ENCODE data around the gene SLC24A5.

The SLC24A5 gene

DNA sequence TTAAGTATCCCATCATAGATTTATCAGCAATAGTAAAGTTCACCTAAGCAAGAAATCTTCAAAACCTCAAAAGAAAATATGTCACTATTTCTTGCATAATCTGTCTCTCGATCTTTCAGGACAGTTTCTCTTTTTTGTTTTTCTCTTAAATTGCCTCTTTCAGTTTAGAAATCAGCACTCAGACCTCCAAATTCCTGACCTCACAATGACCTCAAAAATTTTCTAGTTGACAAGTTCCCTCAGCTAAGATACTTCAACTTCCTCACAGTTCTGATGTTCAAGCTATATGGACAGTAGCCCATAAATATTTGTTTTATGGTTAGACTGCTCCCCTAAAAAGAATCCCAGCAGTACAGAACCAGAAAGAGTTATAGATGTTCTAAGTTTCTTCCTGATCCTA, 24.1 kb downstream of the SLC24A5 start:
- DNase-seq (ENCODE audit: extremely low spot score): no peak
- no peak for TF ChIP-seq FOXA1 (IDR thresholded peaks at IDR 0.05)
- TF ChIP-seq SP1 (IDR thresholded peaks at IDR 0.05): no peak
- no peak for TF ChIP-seq ZNF384 (IDR thresholded peaks at IDR 0.05)
- TF ChIP-seq FOXK2 (IDR thresholded peaks at IDR 0.05): no peak
- TF ChIP-seq L3MBTL2 (conservative IDR thresholded peaks at IDR 0.05): no peak
- no peak for TF ChIP-seq NFRKB (IDR thresholded peaks at IDR 0.05)
- TF ChIP-seq ELF4 (IDR thresholded peaks at IDR 0.05): no peak
- TF ChIP-seq FOXM1 (IDR thresholded peaks at IDR 0.05; ENCODE audit: borderline replicate concordance): no peak
- no peak for TF ChIP-seq PKNOX1 (IDR thresholded peaks at IDR 0.05)
- TF ChIP-seq LEF1 (IDR thresholded peaks at IDR 0.05; ENCODE audit: borderline replicate concordance): no peak
- TF ChIP-seq HDGF (IDR thresholded peaks at IDR 0.05; ENCODE audit: borderline replicate concordance): no peak
- TF ChIP-seq TARDBP (IDR thresholded peaks at IDR 0.05): no peak
- POLR2A ChIA-PET: no interaction called here
- CTCF ChIA-PET: no interaction called here

- ChIA-PET POLR2A (no interaction called here), CTCF (no interaction called here)
- TF ChIP-seq PKNOX1 (IDR thresholded peaks at IDR 0.05): no peak
- TF ChIP-seq CTBP1 (IDR thresholded peaks at IDR 0.05; ENCODE audit: borderline replicate concordance): no peak
- TF ChIP-seq FOXK2 (IDR thresholded peaks at IDR 0.05): no peak
- no peak for TF ChIP-seq BHLHE40 (IDR thresholded peaks at IDR 0.05; ENCODE audit: borderline replicate concordance)
- no peak for TF ChIP-seq ARNT (IDR thresholded peaks at IDR 0.05)
- TF ChIP-seq ELF4 (IDR thresholded peaks at IDR 0.05): no peak
- no peak for TF ChIP-seq NFRKB (IDR thresholded peaks at IDR 0.05)
- TF ChIP-seq TARDBP (IDR thresholded peaks at IDR 0.05): no peak
- no peak for TF ChIP-seq SP1 (IDR thresholded peaks at IDR 0.05)
- TF ChIP-seq FOXM1 (IDR thresholded peaks at IDR 0.05; ENCODE audit: borderline replicate concordance): no peak
- no peak for TF ChIP-seq LEF1 (IDR thresholded peaks at IDR 0.05; ENCODE audit: borderline replicate concordance)
- no peak for TF ChIP-seq ZNF384 (IDR thresholded peaks at IDR 0.05)
- TF ChIP-seq HDGF (IDR thresholded peaks at IDR 0.05; ENCODE audit: borderline replicate concordance): no peak
- no peak for DNase-seq (ENCODE audit: extremely low spot score)
Observed at GRCh38 chr15:48145923-48146322, 25.1 kb downstream of the SLC24A5 start.

- DNase-seq (ENCODE audit: extremely low spot score): no peak
- ChIA-PET POLR2A (no interaction called here), CTCF (no interaction called here)
- TF ChIP-seq FOXM1 (IDR thresholded peaks at IDR 0.05; ENCODE audit: borderline replicate concordance): no peak
- TF ChIP-seq HDGF (IDR thresholded peaks at IDR 0.05; ENCODE audit: borderline replicate concordance): no peak
- no peak for TF ChIP-seq BHLHE40 (IDR thresholded peaks at IDR 0.05; ENCODE audit: borderline replicate concordance)
- TF ChIP-seq CTBP1 (IDR thresholded peaks at IDR 0.05; ENCODE audit: borderline replicate concordance): no peak
- TF ChIP-seq NFRKB (IDR thresholded peaks at IDR 0.05): no peak
- no peak for TF ChIP-seq TARDBP (IDR thresholded peaks at IDR 0.05)
Observed at GRCh38 chr15:48147358-48147757, 26.6 kb downstream of the SLC24A5 start.

- POLR2A ChIA-PET: no interaction called here
- no peak for DNase-seq (ENCODE audit: extremely low spot score)
- TF ChIP-seq NFRKB (IDR thresholded peaks at IDR 0.05) (no peak), TARDBP (IDR thresholded peaks at IDR 0.05) (no peak), L3MBTL2 (conservative IDR thresholded peaks at IDR 0.05) (no peak), ELF4 (IDR thresholded peaks at IDR 0.05) (no peak), LEF1 (IDR thresholded peaks at IDR 0.05; ENCODE audit: borderline replicate concordance) (no peak), SUZ12 (IDR thresholded peaks at IDR 0.05) (no peak), PKNOX1 (IDR thresholded peaks at IDR 0.05) (no peak), FOXM1 (IDR thresholded peaks at IDR 0.05; ENCODE audit: borderline replicate concordance) (no peak), SP1 (IDR thresholded peaks at IDR 0.05) (no peak), FOXA1 (IDR thresholded peaks at IDR 0.05) (no peak), BHLHE40 (IDR thresholded peaks at IDR 0.05; ENCODE audit: borderline replicate concordance) (no peak), HDGF (IDR thresholded peaks at IDR 0.05; ENCODE audit: borderline replicate concordance) (no peak), ARNT (IDR thresholded peaks at IDR 0.05) (no peak)
- CTCF ChIA-PET: no interaction called here
Observed at GRCh38 chr15:48149858-48150257, 29.1 kb downstream of the SLC24A5 start.

DNA sequence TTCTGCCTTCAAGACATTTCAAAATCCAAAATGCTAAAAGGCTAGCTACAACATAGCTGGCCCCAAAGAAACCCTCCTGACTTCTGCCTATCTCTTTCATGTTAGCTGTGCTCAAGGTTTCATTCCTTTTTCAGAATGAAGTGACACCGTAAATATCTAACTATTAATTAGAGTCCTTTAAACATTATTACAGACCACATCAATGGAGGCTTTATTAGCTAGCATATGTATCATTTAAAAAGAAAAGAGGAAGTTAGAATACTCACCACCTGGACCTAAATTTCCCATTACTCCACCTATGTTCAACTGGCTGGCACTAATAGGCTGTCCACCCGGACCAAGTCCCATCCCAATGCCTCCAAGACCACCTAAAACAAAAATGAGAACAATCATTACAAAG, 32.7 kb downstream of the SLC24A5 start:
- ChIA-PET CTCF (no interaction called here), POLR2A (no interaction called here)
- DNase-seq (ENCODE audit: extremely low spot score): no peak
- no peak for TF ChIP-seq ELF4 (IDR thresholded peaks at IDR 0.05)
- TF ChIP-seq SP1 (IDR thresholded peaks at IDR 0.05): no peak
- no peak for TF ChIP-seq NFRKB (IDR thresholded peaks at IDR 0.05)

GRCh38 chr15:48168616-48169015, 47.8 kb downstream of the SLC24A5 start:
- no peak for DNase-seq (ENCODE audit: extremely low spot score)
- no peak for TF ChIP-seq FOXM1 (IDR thresholded peaks at IDR 0.05; ENCODE audit: borderline replicate concordance)
- no peak for TF ChIP-seq FOXK2 (IDR thresholded peaks at IDR 0.05)
- no peak for TF ChIP-seq CTBP1 (IDR thresholded peaks at IDR 0.05; ENCODE audit: borderline replicate concordance)
- TF ChIP-seq ZNF384 (IDR thresholded peaks at IDR 0.05): no peak
- TF ChIP-seq LEF1 (IDR thresholded peaks at IDR 0.05; ENCODE audit: borderline replicate concordance): no peak
- no peak for TF ChIP-seq L3MBTL2 (conservative IDR thresholded peaks at IDR 0.05)
- TF ChIP-seq TARDBP (IDR thresholded peaks at IDR 0.05): no peak
- TF ChIP-seq ARNT (IDR thresholded peaks at IDR 0.05): no peak
- no peak for TF ChIP-seq BHLHE40 (IDR thresholded peaks at IDR 0.05; ENCODE audit: borderline replicate concordance)
- no peak for TF ChIP-seq SP1 (IDR thresholded peaks at IDR 0.05)
- CTCF ChIA-PET: no interaction called here
- POLR2A ChIA-PET: no interaction called here

GRCh38 chr15:48170981-48171380, 50.2 kb downstream of the SLC24A5 start:
- CTCF ChIA-PET: no interaction called here
- no peak for DNase-seq (ENCODE audit: extremely low spot score)
- POLR2A ChIA-PET: no interaction called here
- TF ChIP-seq FOXA1 (IDR thresholded peaks at IDR 0.05) (no peak), BHLHE40 (IDR thresholded peaks at IDR 0.05; ENCODE audit: borderline replicate concordance) (no peak), ELF4 (IDR thresholded peaks at IDR 0.05) (no peak), L3MBTL2 (conservative IDR thresholded peaks at IDR 0.05) (no peak), ARNT (IDR thresholded peaks at IDR 0.05) (no peak), SUZ12 (IDR thresholded peaks at IDR 0.05) (no peak), SP1 (IDR thresholded peaks at IDR 0.05) (no peak), NFRKB (IDR thresholded peaks at IDR 0.05) (no peak), TARDBP (IDR thresholded peaks at IDR 0.05) (no peak), FOXM1 (IDR thresholded peaks at IDR 0.05; ENCODE audit: borderline replicate concordance) (no peak), CTBP1 (IDR thresholded peaks at IDR 0.05; ENCODE audit: borderline replicate concordance) (no peak), LEF1 (IDR thresholded peaks at IDR 0.05; ENCODE audit: borderline replicate concordance) (no peak), HDGF (IDR thresholded peaks at IDR 0.05; ENCODE audit: borderline replicate concordance) (no peak), PKNOX1 (IDR thresholded peaks at IDR 0.05) (no peak), FOXK2 (IDR thresholded peaks at IDR 0.05) (no peak), ZNF384 (IDR thresholded peaks at IDR 0.05) (no peak)

Measured in HEK293T (cell line).